Esophagus squamous epithelium (tissue), 4 donors: ENCODE measurements around the gene FAM186B.

Source experiments
- CTCF ChIP-seq, 6 experiments: fragments of 450-650 bp in 4 of 6; fragments of 200-600 bp in 2 of 6; sonication (generic) in 2 of 6; IDR thresholded peaks; one replicate each; pipeline ENCODE4 v1.5.1; 2016 to 2019; ENCODE audit warnings: antibody characterized with exemption in 6 of 6, mild to moderate bottlenecking in 4 of 6, moderate library complexity in 4 of 6
- POLR2A ChIP-seq, 4 donors: fragments of 450-650 bp; IDR thresholded peaks; one replicate each; pipeline ENCODE4 v1.6.1; 2017; ENCODE audit warnings: antibody characterized with exemption in 4 of 4, mild to moderate bottlenecking in 4 of 4, moderate library complexity in 3 of 4

- TF ChIP-seq CTCF (IDR thresholded peaks at IDR 0.05) (no peak), POLR2A (IDR thresholded peaks at IDR 0.05) (no peak)
Observed at GRCh38 chr12:49585477-49586459, 19.7 kb downstream of the FAM186B start.
